22Rv1 (cell line): Measurements from ENCODE around the gene FAM107A.

Experiments used
- ZFX ChIP-seq: fragments of 450-650 bp; IDR thresholded peaks from 2 replicates; pipeline ENCODE4 v1.6.1; 2017; ENCODE audit warnings: antibody characterized with exemption, borderline replicate concordance
- TF ChIP-seq, protein P1 (sequence below): fragments of 450-650 bp; IDR thresholded peaks from 2 replicates; pipeline ENCODE4 v1.5.1; 2017; ENCODE audit warnings: mild to moderate bottlenecking

- TF ChIP-seq, protein P1, sequence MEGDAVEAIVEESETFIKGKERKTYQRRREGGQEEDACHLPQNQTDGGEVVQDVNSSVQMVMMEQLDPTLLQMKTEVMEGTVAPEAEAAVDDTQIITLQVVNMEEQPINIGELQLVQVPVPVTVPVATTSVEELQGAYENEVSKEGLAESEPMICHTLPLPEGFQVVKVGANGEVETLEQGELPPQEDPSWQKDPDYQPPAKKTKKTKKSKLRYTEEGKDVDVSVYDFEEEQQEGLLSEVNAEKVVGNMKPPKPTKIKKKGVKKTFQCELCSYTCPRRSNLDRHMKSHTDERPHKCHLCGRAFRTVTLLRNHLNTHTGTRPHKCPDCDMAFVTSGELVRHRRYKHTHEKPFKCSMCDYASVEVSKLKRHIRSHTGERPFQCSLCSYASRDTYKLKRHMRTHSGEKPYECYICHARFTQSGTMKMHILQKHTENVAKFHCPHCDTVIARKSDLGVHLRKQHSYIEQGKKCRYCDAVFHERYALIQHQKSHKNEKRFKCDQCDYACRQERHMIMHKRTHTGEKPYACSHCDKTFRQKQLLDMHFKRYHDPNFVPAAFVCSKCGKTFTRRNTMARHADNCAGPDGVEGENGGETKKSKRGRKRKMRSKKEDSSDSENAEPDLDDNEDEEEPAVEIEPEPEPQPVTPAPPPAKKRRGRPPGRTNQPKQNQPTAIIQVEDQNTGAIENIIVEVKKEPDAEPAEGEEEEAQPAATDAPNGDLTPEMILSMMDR: no peak
- no peak for TF ChIP-seq ZFX
Observed at GRCh38 chr3:58521336-58521670, 55.9 kb downstream of the FAM107A start.
